ENCODE data around the gene C10orf67. TPM values are rescaled to one million over a fixed set of nuclear protein-coding genes. Genes with fewer than 3 reads are reported as not detected.

C10orf67 gene
- total RNA-seq, 1 donor from 2014 or later: not detected

DNA sequence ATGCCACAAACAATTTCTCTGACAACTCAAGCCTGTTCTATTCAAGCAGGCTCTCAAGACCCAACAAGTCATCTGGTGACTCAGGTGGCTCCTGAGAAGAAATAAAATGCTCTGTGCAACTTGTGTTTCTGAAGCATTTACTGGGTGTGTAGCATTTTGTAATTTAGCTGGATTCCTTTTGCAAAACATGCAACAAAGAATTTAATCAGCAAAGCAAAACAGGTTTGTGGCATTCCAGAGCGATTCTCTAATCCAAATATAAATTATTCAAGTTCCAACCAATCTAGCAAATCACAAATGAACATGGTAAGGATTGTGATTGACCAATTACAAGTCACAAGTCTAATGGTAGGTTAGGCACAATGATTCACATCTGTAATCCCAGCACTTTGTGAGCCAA is 39.8 kb upstream of the C10orf67 start:
- Mint-ChIP-seq H3K4me3 (ENCODE audit: unreplicated experiment) (no peak overlapping the region), H3K27ac (ENCODE audit: unreplicated experiment) (no peak overlapping the region), H3K4me1 (ENCODE audit: low read depth) (no peaks in the 10 kb centered on the region), H3K27me3 (ENCODE audit: low read depth) (peaks cover 3% of the 10 kb centered on the region), H3K9me3 (ENCODE audit: low read depth) (no peaks in the 10 kb centered on the region), H3K36me3 (ENCODE audit: low read depth) (no peaks in the 10 kb centered on the region)
- TF ChIP-seq CTCF (IDR thresholded peaks at IDR 0.05): no peak
- DNase-seq (ENCODE audit: low spot score): no peak

GRCh38 chr10:23383637-23384036 is 39.0 kb upstream of the C10orf67 start:
- Mint-ChIP-seq H3K4me3 (ENCODE audit: unreplicated experiment) (no peak overlapping the region), H3K27ac (ENCODE audit: unreplicated experiment) (no peak overlapping the region), H3K9me3 (ENCODE audit: low read depth) (no peaks in the 10 kb centered on the region), H3K36me3 (ENCODE audit: low read depth) (no peaks in the 10 kb centered on the region), H3K27me3 (ENCODE audit: low read depth) (peaks cover 8% of the 10 kb centered on the region), H3K4me1 (ENCODE audit: low read depth) (no peaks in the 10 kb centered on the region)
- TF ChIP-seq CTCF (IDR thresholded peaks at IDR 0.05): no peak
- no peak for DNase-seq (ENCODE audit: low spot score)

DNA sequence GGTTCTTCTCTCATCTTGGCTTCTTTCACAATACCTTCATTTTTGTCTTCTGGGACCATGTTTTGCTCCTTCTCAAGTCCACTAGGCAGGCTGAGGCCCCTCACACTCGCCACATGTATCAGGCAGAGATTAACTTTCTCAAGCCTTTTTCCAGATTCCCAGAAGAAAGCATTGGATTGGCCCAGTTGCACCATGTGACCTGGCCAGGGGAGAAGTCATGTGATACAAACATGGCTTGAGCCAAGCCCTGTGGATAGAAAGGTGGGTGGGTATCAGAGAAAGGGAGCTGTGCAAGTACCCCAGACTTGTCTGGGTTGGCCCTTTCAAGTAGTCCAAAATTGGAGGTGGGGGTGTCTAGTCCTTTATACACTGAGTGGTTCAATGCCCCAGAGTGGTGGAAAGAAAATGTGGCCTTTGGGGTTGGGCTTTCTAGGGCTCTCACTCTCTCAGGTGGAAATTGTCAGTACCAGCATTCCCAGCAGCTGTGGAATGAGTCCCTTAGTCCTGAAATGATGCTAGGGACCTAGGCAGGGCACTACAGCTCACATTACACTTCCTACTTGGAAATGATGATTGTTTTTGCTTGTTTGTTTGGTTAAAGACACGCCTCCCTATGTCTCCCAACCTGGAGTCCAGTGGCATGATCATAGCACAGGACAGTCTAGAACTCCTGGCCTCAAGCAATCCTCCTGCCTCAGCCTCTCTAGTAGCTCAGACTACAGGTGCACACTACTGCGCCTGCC is 36.9 kb upstream of the C10orf67 start:
- no peak overlapping the region for H3K27ac Mint-ChIP-seq (ENCODE audit: unreplicated experiment)
- H3K9me3 Mint-ChIP-seq (ENCODE audit: low read depth): no peaks in the 10 kb centered on the region
- no peaks in the 10 kb centered on the region for H3K36me3 Mint-ChIP-seq (ENCODE audit: low read depth)
- no peaks in the 10 kb centered on the region for H3K4me1 Mint-ChIP-seq (ENCODE audit: low read depth)
- peaks cover 8% of the 10 kb centered on the region for H3K27me3 Mint-ChIP-seq (ENCODE audit: low read depth)
- DNase-seq (ENCODE audit: low spot score): no peak
- no peak for TF ChIP-seq CTCF (IDR thresholded peaks at IDR 0.05)
- no peak overlapping the region for H3K4me3 Mint-ChIP-seq (ENCODE audit: unreplicated experiment)

- Mint-ChIP-seq H3K4me3 (ENCODE audit: unreplicated experiment) (no peak overlapping the region), H3K27ac (ENCODE audit: unreplicated experiment) (no peak overlapping the region), H3K9me3 (ENCODE audit: low read depth) (no peaks in the 10 kb centered on the region), H3K36me3 (ENCODE audit: low read depth) (no peaks in the 10 kb centered on the region), H3K27me3 (ENCODE audit: low read depth) (peaks cover 6% of the 10 kb centered on the region), H3K4me1 (ENCODE audit: low read depth) (no peaks in the 10 kb centered on the region)
- DNase-seq (ENCODE audit: low spot score): no peak
- TF ChIP-seq CTCF (IDR thresholded peaks at IDR 0.05): no peak
These were observed 35.1 kb upstream of the C10orf67 start for GRCh38 chr10:23379686-23380085.

- DNase-seq (ENCODE audit: low spot score): no peak
- peaks cover 2% of the 10 kb centered on the region for H3K9me3 Mint-ChIP-seq (ENCODE audit: low read depth)
- TF ChIP-seq CTCF (IDR thresholded peaks at IDR 0.05): no peak
- no peaks in the 10 kb centered on the region for H3K36me3 Mint-ChIP-seq (ENCODE audit: low read depth)
- no peaks in the 10 kb centered on the region for H3K4me1 Mint-ChIP-seq (ENCODE audit: low read depth)
- H3K27me3 Mint-ChIP-seq (ENCODE audit: low read depth): peaks cover 16% of the 10 kb centered on the region
- no peak overlapping the region for H3K27ac Mint-ChIP-seq (ENCODE audit: unreplicated experiment)
- no peak overlapping the region for H3K4me3 Mint-ChIP-seq (ENCODE audit: unreplicated experiment)
These were observed 31.6 kb upstream of the C10orf67 start for GRCh38 chr10:23376229-23376655.
